Measurements from ENCODE around the gene SLC2A5. TPM values are rescaled to one million over a fixed set of nuclear protein-coding genes. Genes with fewer than 3 reads are reported as not detected.

The SLC2A5 gene
- total RNA-seq, 1 experiment from 2014 or later = not detected

GRCh38 chr1:9075022-9075421 lies 5.6 kb upstream of the SLC2A5 start:
- no peak overlapping the region for H3K9ac ChIP-seq (ENCODE audit: low read length)
- peaks cover 24% of the 10 kb centered on the region for H3K4me1 ChIP-seq (ENCODE audit: insufficient read depth, low read length)
- H3K4me3 ChIP-seq (ENCODE audit: low read length) = peak overlapping the region; percentile 30
- peak overlapping the region; percentile 20; the same call in 1 of the 2 replicates for H3K27ac ChIP-seq (ENCODE audit: low read length)
- peak overlapping the region; percentile 47 for H2AFZ ChIP-seq (ENCODE audit: low read length)
- CTCF ChIA-PET = interaction anchor here (0.6 to 0.7 kb wide), 2 partner anchors 13 to 28 kb away, joined by 3 read pairs; no protein-coding TSS in a partner anchor
- no peaks in the 10 kb centered on the region for H3K27me3 ChIP-seq (ENCODE audit: low read length)
- no peaks in the 10 kb centered on the region for H3K9me2 ChIP-seq (replicated peaks; ENCODE audit: low read length)
- no peaks in the 10 kb centered on the region for H3K9me3 ChIP-seq (ENCODE audit: low read length)
- TF ChIP-seq EZH2 (IDR thresholded peaks at IDR 0.05; ENCODE audit: low read length, unreplicated experiment) (no peak), EZH2phosphoT487 (IDR thresholded peaks at IDR 0.05; ENCODE audit: borderline replicate concordance, low read length) (no peak), CTCF (conservative IDR thresholded peaks at IDR 0.05; ENCODE audit: low read depth, low read length) (no peak)
- H4K20me1 ChIP-seq (ENCODE audit: low read length) = no peaks in the 10 kb centered on the region
- H3K79me2 ChIP-seq (ENCODE audit: low read length) = no peaks in the 10 kb centered on the region
- peaks cover 4% of the 10 kb centered on the region for H3F3A ChIP-seq (ENCODE audit: low read length, unreplicated experiment)
- DNase-seq = peak; percentile 54
- no TSS peak for BruUV-seq (replicated peaks)
- no peaks in the 10 kb centered on the region for H3K36me3 ChIP-seq (ENCODE audit: low read depth, low read length)
- intact Hi-C loops (cut with micrococcal nuclease) = no loop called here
- peak overlapping the region; percentile 71 for H3K4me2 ChIP-seq (ENCODE audit: low read length)
- ATAC-seq = peak; percentile 62
- POLR2A ChIA-PET (ENCODE audit: unreplicated experiment) = interaction anchor here (0.6 kb wide), 2 partner anchors 600 to 757 kb away, joined by 6 to 9 read pairs; no protein-coding TSS in a partner anchor

DNA sequence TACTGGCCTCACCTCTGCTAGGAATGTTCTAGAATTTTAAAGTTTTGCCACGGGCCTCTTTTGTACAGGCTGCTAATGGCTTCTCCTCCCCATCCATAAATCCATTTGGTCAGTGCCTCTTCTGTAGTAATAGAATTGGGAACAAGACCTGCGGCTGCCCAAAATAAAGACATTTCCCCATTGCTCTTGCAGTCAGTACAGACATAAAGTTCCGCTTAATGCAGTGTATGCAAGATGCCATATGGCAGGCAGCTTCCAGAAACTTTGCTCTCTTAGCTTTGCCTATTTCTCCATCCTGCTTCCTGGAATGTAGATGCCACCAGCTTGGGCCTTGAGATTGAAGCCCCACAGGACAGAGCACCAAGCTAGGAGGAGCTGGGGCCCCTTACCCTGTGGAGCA lies 3.7 kb upstream of the SLC2A5 start:
- BruUV-seq (replicated peaks) = no TSS peak
- Histone ChIP-seq H3K9me2 (replicated peaks; ENCODE audit: low read length) (no peaks in the 10 kb centered on the region), H3K36me3 (ENCODE audit: low read depth, low read length) (no peaks in the 10 kb centered on the region), H3K9ac (ENCODE audit: low read length) (no peak overlapping the region), H3K4me1 (ENCODE audit: insufficient read depth, low read length) (peaks cover 12% of the 10 kb centered on the region), H4K20me1 (ENCODE audit: low read length) (no peaks in the 10 kb centered on the region), H3K4me3 (ENCODE audit: low read length) (no peak overlapping the region), H3K27me3 (ENCODE audit: low read length) (no peaks in the 10 kb centered on the region), H3K27ac (ENCODE audit: low read length) (no peak overlapping the region), H3K4me2 (ENCODE audit: low read length) (no peak overlapping the region), H3K9me3 (ENCODE audit: low read length) (no peaks in the 10 kb centered on the region), H3F3A (ENCODE audit: low read length, unreplicated experiment) (peaks cover 4% of the 10 kb centered on the region), H2AFZ (ENCODE audit: low read length) (no peak overlapping the region), H3K79me2 (ENCODE audit: low read length) (no peaks in the 10 kb centered on the region)
- TF ChIP-seq EZH2phosphoT487 (IDR thresholded peaks at IDR 0.05; ENCODE audit: borderline replicate concordance, low read length) (no peak), EZH2 (IDR thresholded peaks at IDR 0.05; ENCODE audit: low read length, unreplicated experiment) (no peak), CTCF (conservative IDR thresholded peaks at IDR 0.05; ENCODE audit: low read depth, low read length) (no peak)
- ATAC-seq (no peak), DNase-seq (no peak)
- POLR2A ChIA-PET (ENCODE audit: unreplicated experiment) = no interaction called here
- CTCF ChIA-PET = no interaction called here
- intact Hi-C loops (cut with micrococcal nuclease) = no loop called here

- CTCF ChIA-PET = no interaction called here
- no peaks in the 10 kb centered on the region for H3K27me3 ChIP-seq (ENCODE audit: low read length)
- no TSS peak for BruUV-seq (replicated peaks)
- H4K20me1 ChIP-seq (ENCODE audit: low read length) = no peaks in the 10 kb centered on the region
- H3F3A ChIP-seq (ENCODE audit: low read length, unreplicated experiment) = peaks cover 4% of the 10 kb centered on the region
- peaks cover 14% of the 10 kb centered on the region; the same call in 1 of the 2 replicates for H3K4me1 ChIP-seq (ENCODE audit: insufficient read depth, low read length)
- no peaks in the 10 kb centered on the region for H3K9me3 ChIP-seq (ENCODE audit: low read length)
- intact Hi-C loops (cut with micrococcal nuclease) = no loop called here
- no peaks in the 10 kb centered on the region for H3K36me3 ChIP-seq (ENCODE audit: low read depth, low read length)
- POLR2A ChIA-PET (ENCODE audit: unreplicated experiment) = no interaction called here
- no peaks in the 10 kb centered on the region for H3K9me2 ChIP-seq (replicated peaks; ENCODE audit: low read length)
- TF ChIP-seq EZH2 (IDR thresholded peaks at IDR 0.05; ENCODE audit: low read length, unreplicated experiment) (no peak), EZH2phosphoT487 (IDR thresholded peaks at IDR 0.05; ENCODE audit: borderline replicate concordance, low read length) (no peak), CTCF (conservative IDR thresholded peaks at IDR 0.05; ENCODE audit: low read depth, low read length) (no peak)
- DNase-seq (no peak), ATAC-seq (no peak)
- H3K9ac ChIP-seq (ENCODE audit: low read length) = no peak overlapping the region
- no peak overlapping the region for H3K4me3 ChIP-seq (ENCODE audit: low read length)
- H3K79me2 ChIP-seq (ENCODE audit: low read length) = no peaks in the 10 kb centered on the region
- no peak overlapping the region for H3K4me2 ChIP-seq (ENCODE audit: low read length)
- no peak overlapping the region for H2AFZ ChIP-seq (ENCODE audit: low read length)
- no peak overlapping the region for H3K27ac ChIP-seq (ENCODE audit: low read length)
Measured at GRCh38 chr1:9071554-9072235, 2.3 kb upstream of the SLC2A5 start.

All from PC-3 (cell line).